Mesodermal cell (in vitro differentiated cells): ENCODE measurements around the gene KLHL9.

ENCODE experiments used
- H3K27ac ChIP-seq: 2 replicates; pipeline ENCODE4 v1.7.0; 2013; ENCODE audit warnings: mild to moderate bottlenecking, low read depth, low read length, moderate library complexity; ENCODE audit not compliant: severe bottlenecking
- H3K36me3 ChIP-seq: 2 replicates; pipeline ENCODE4 v1.7.1; 2013; ENCODE audit warnings: mild to moderate bottlenecking, low read length, moderate library complexity; ENCODE audit not compliant: control insufficient read depth, insufficient read depth
- H3K4me1 ChIP-seq: one replicate; pipeline ENCODE4 v1.7.1; 2013; ENCODE audit warnings: mild to moderate bottlenecking, low read length; ENCODE audit not compliant: insufficient read depth, control insufficient read depth, poor library complexity, severe bottlenecking
- H3K4me3 ChIP-seq: 2 replicates; pipeline ENCODE4 v1.7.0; 2013; ENCODE audit warnings: low read length, control low read depth, mild to moderate bottlenecking; ENCODE audit not compliant: insufficient read depth, poor library complexity, severe bottlenecking; ENCODE audit errors: extremely low read depth
- H3K9me3 ChIP-seq: 2 replicates; pipeline ENCODE4 v1.7.1; 2013; ENCODE audit warnings: mild to moderate bottlenecking, low read length, moderate library complexity; ENCODE audit not compliant: control insufficient read depth
- WGBS, 2 experiments: methylation state at CpG; one replicate each; pipeline ENCODE4 v1.1.5; 2013; ENCODE audit warnings: missing lambda C conversion rate in 2 of 2; ENCODE audit not compliant: insufficient coverage in 2 of 2; 5-methylcytosine and 5-hydroxymethylcytosine counted together

KLHL9 gene

GRCh38 chr9:21316860-21317259, 18.3 kb downstream of the KLHL9 start:
- Histone ChIP-seq H3K4me1 (no peaks in the 10 kb centered on the region), H3K36me3 (peaks cover 3% of the 10 kb centered on the region), H3K4me3 (no peak overlapping the region), H3K27ac (no peak overlapping the region), H3K9me3 (peaks cover 2% of the 10 kb centered on the region)
- 36% methylated on average over 3 of the region's 3 CpGs; no CpG with 5 or more reads in 1 of the 2 experiments for WGBS, 2 experiments

GRCh38 chr9:21316032-21316842, 19.0 kb downstream of the KLHL9 start:
- no peaks in the 10 kb centered on the region for H3K36me3 ChIP-seq
- H3K4me1 ChIP-seq = no peaks in the 10 kb centered on the region
- H3K27ac ChIP-seq = no peak overlapping the region
- peaks cover 5% of the 10 kb centered on the region for H3K9me3 ChIP-seq
- no peak overlapping the region for H3K4me3 ChIP-seq
- 78 to 89% methylated on average over 3 to 5 of the region's 8 CpGs for WGBS, 2 experiments

- WGBS, 2 experiments = no CpG with 5 or more reads among the region's 2 CpGs
- no peak overlapping the region for H3K27ac ChIP-seq
Measured at GRCh38 chr9:21314152-21314551, 21.1 kb downstream of the KLHL9 start.

GRCh38 chr9:21311889-21312288, 23.3 kb downstream of the KLHL9 start:
- no CpG with 5 or more reads among the region's 1 CpG for WGBS, 2 experiments
- H3K4me3 ChIP-seq = no peak overlapping the region
- no peaks in the 10 kb centered on the region for H3K4me1 ChIP-seq
- H3K36me3 ChIP-seq = no peaks in the 10 kb centered on the region
- peaks cover 5% of the 10 kb centered on the region for H3K9me3 ChIP-seq
- H3K27ac ChIP-seq = no peak overlapping the region

More at GRCh38 chr9:21314152-21314551, 21.1 kb downstream of the KLHL9 start:
- Histone ChIP-seq H3K9me3 (peaks cover 5% of the 10 kb centered on the region), H3K4me3 (no peak overlapping the region), H3K36me3 (no peaks in the 10 kb centered on the region), H3K4me1 (no peaks in the 10 kb centered on the region)

GRCh38 chr9:21305213-21305612, 30.0 kb downstream of the KLHL9 start, which contains the start of gene IFNA5:
IFNA5 (minus strand) TSS chr9:21305313; CDS start chr9:21305256, 57 bp downstream.
- Histone ChIP-seq H3K4me1 (no peaks in the 10 kb centered on the region), H3K27ac (no peak within 1 kb of the TSS), H3K9me3 (no peaks in the 10 kb centered on the region), H3K4me3 (no peak within 1 kb of the TSS), H3K36me3 (no peaks in the 10 kb centered on the region)
- WGBS, 2 experiments = no CpG with 5 or more reads among the region's 2 CpGs

- Histone ChIP-seq H3K27ac (no peak overlapping the region), H3K4me3 (no peak overlapping the region), H3K9me3 (no peaks in the 10 kb centered on the region), H3K36me3 (no peaks in the 10 kb centered on the region), H3K4me1 (no peaks in the 10 kb centered on the region)
- 100% methylated on average over 1 of the region's 1 CpG for WGBS, 2 experiments
Measured at GRCh38 chr9:21295992-21296391, 39.2 kb downstream of the KLHL9 start.

- Histone ChIP-seq H3K27ac (no peak overlapping the region), H3K4me3 (no peak overlapping the region), H3K4me1 (no peaks in the 10 kb centered on the region), H3K9me3 (no peaks in the 10 kb centered on the region), H3K36me3 (no peaks in the 10 kb centered on the region)
- 78 to 95% methylated on average over 2 to 4 of the region's 6 CpGs for WGBS, 2 experiments
Measured at GRCh38 chr9:21294904-21295538, 40.2 kb downstream of the KLHL9 start.

GRCh38 chr9:21294364-21294774, 40.8 kb downstream of the KLHL9 start:
- Histone ChIP-seq H3K36me3 (no peaks in the 10 kb centered on the region), H3K9me3 (no peaks in the 10 kb centered on the region), H3K27ac (no peak overlapping the region), H3K4me3 (no peak overlapping the region), H3K4me1 (no peaks in the 10 kb centered on the region)
- 71% methylated on average over 1 of the region's 1 CpG; no CpG with 5 or more reads in 1 of the 2 experiments for WGBS, 2 experiments

- H3K9me3 ChIP-seq = no peaks in the 10 kb centered on the region
- no peaks in the 10 kb centered on the region for H3K36me3 ChIP-seq
- no CpG with 5 or more reads among the region's 2 CpGs for WGBS, 2 experiments
- no peaks in the 10 kb centered on the region for H3K4me1 ChIP-seq
- H3K4me3 ChIP-seq = no peak overlapping the region
- no peak overlapping the region for H3K27ac ChIP-seq
Measured at GRCh38 chr9:21289848-21290247, 45.4 kb downstream of the KLHL9 start.

- Histone ChIP-seq H3K9me3 (no peaks in the 10 kb centered on the region), H3K27ac (no peak overlapping the region), H3K36me3 (no peaks in the 10 kb centered on the region), H3K4me1 (no peaks in the 10 kb centered on the region), H3K4me3 (no peak overlapping the region)
- 88 to 93% methylated on average over 2 of the region's 3 CpGs for WGBS, 2 experiments
Measured at GRCh38 chr9:21287280-21287679, 47.9 kb downstream of the KLHL9 start.

GRCh38 chr9:21286659-21287058, 48.5 kb downstream of the KLHL9 start:
- 77% methylated on average over 2 of the region's 5 CpGs; no CpG with 5 or more reads in 1 of the 2 experiments for WGBS, 2 experiments
- Histone ChIP-seq H3K9me3 (no peaks in the 10 kb centered on the region), H3K27ac (no peak overlapping the region), H3K4me3 (no peak overlapping the region), H3K4me1 (no peaks in the 10 kb centered on the region), H3K36me3 (no peaks in the 10 kb centered on the region)
